LHCN-M2 (cell line): Measurements from ENCODE around the gene GPATCH1. TPM values are rescaled to one million over a fixed set of nuclear protein-coding genes. Genes with fewer than 3 reads are reported as not detected.
A peak's percentile ranks its signal among the peaks of the same experiment; 100 is the strongest.

Experiments used
- DNase-seq: peaks from one replicate; pipeline ENCODE4 v3.0.0-alpha.2; 2012; ENCODE audit warnings: low read depth
- total RNA-seq: library from RNA; depleted of rRNA; stranded (reverse); fragments of >200 nt; gene quantifications from 2 replicates; pipeline ENCODE4 v1.2.3, GENCODE V29; 2014

Gene GPATCH1
- total RNA-seq, 1 experiment from 2014 or later = 4.5 TPM

- DNase-seq = no peak
Observed at GRCh38 chr19:33063753-33064457, 17.1 kb upstream of the GPATCH1 start.

- no peak for DNase-seq
Observed at GRCh38 chr19:33064458-33064791, 16.6 kb upstream of the GPATCH1 start.

GRCh38 chr19:33064792-33065550 is 16.0 kb upstream of the GPATCH1 start, which contains the start of gene RHPN2:
Gene RHPN2, minus strand, starts transcription at chr19:33064888. Its CDS starts 36 bp downstream, at chr19:33064852.
- DNase-seq = peak; percentile 57

DNA sequence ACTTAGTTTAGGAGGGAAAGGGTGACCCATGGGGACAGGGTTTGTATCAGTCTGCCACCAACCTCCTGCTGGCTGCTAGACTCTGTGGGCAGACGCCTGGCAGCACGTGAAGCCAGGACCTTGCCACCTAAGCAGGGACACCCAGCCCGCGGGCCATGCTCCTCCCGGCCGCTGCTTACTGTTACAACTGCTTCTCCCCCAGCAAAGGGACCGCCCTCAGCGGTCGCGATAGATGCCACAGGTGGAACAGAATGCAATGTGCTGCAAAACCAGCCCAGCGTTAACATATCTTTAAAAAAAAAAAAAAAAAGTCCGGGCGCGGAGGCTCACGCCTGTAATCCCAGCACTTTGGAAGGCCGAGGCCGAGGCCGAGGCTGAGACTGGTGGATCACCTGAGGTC is 14.4 kb upstream of the GPATCH1 start:
- DNase-seq = no peak

GRCh38 chr19:33067121-33067520 is 13.9 kb upstream of the GPATCH1 start:
- DNase-seq = no peak

- DNase-seq = no peak
Observed at GRCh38 chr19:33071887-33072286, 9.1 kb upstream of the GPATCH1 start.

GRCh38 chr19:33075519-33075918 is 5.5 kb upstream of the GPATCH1 start:
- DNase-seq = no peak

DNA sequence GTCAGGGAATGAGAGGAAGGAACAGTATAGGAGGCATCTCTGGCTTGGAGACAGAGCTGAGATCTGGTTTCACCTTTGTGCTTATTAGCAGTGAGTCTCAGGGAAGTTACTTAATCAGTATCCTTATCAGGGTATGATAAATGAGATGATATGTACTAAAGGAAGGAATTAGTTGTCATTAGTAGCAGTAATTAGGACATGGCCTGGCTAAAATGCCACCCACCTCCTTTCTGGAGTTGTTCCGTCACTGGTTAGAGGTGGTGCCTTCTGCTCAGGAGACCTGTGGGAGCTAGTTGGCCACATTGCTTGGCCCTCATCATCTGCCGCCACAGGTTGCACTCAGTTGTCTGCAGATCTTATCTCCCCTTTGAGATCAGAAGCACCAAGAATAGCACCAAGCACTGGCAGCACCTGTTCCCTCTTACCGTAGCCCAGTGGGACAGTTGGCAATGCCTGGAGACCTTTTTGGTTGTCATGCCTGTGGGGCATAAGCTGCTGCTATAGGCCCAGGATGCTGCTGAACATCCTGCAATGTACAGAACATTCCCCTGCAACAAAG is 4.7 kb downstream of the GPATCH1 start:
- DNase-seq = no peak

GRCh38 chr19:33086955-33087354 is 6.0 kb downstream of the GPATCH1 start:
- no peak for DNase-seq

DNA sequence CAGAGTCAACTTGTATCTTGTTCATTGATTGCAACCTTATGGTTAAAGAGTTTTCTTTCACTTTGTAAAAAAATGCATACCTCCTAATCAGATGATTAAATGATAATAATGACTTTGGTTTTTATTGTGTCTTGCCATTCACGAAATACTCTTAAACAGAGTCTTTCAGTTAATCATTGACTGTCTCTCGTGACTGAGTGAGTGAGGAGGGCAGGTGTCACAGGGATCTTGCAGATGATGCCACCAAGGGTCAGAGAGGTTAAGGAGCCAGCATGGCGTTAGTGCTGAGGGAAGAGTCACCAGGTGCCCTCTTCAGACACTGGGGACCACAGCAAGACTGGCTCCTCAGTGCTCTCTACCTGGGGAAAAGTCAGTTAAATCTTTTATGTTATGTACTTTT is 8.0 kb downstream of the GPATCH1 start:
- no peak for DNase-seq

DNA sequence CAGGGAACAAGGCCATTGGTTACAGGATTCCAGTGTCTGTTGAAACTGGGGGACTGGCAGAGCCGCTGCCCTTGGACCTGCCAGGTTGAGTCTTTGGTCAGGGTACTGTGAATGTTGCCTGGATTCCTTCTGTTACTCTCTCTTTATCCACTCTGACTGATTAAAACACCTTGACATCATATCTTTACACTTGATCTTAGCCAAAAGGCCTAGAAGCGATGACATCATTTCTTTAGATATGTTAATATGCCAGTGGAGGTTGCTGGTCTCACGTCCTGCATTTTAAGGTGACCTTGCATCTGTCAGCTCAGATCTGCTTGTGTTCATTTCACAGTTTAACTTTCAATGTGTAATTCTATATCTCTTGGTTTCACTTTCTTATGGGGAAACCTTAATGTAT is 9.2 kb downstream of the GPATCH1 start:
- no peak for DNase-seq

DNA sequence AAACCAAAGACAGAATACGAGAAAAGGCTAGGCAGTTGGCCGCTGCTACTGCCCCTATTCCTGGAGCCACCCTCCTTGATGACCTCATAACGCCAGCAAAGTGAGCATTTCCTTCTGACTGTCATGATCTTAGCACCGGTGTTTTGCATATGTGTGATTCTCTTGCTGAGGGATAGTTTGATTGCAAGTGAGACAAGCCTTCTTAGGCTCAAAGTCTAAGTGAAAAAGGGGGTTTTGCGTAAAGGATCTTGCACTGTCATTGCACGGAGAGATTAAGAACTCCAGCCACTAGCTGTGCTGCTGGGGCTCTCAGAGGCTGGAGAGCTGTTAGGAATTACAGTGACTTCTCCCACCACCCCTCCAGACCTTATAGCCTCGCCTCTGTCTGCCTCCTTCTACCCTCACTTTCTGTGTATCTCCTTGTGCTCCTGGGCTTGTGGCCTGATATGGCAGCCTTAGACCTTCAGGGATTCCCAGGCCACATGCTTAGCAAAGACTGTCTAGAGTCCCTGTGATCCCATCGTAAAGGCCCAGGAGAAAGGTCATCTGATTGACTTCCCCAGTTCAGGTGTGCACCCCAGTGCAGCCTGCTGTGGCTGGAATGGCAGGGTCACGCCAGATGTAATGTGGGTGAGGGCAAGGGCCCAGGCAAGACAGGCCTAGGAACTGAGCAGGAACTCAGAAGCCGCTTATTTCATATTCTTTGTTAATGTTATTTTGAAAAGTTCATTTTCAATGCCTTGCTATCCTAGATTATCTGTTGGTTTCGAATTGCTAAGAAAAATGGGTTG is 12.6 kb downstream of the GPATCH1 start:
- DNase-seq = no peak

DNA sequence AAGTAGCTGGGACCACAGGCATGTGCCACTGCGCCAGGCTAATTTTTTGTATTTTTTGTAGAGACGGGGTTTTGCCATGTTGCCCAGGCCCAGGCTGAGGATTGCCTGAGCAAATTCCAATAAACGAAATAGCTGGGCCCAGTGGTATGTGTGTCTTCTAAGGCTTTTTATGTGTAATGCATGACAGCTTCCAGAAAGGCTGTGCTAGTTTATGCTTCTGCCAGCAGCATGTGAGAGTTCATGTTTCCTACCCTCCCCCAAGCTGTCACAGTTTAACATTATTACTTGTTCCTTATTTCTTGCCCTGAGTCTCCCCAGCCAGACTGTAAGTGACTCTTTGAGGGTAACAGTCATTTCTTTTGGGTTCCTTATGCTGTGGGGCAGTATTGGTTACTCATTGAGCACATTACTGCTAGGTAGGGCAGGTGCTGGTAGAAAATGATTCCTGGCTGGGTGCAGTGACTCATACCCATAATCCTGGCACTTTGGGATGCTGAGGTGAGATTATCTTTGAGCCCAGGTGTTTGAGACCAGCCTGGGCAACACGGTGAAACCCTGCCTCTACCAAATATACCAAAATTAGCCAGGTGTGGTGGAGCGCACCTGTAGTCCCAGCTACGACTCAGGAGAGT is 13.6 kb downstream of the GPATCH1 start:
- no peak for DNase-seq

DNA sequence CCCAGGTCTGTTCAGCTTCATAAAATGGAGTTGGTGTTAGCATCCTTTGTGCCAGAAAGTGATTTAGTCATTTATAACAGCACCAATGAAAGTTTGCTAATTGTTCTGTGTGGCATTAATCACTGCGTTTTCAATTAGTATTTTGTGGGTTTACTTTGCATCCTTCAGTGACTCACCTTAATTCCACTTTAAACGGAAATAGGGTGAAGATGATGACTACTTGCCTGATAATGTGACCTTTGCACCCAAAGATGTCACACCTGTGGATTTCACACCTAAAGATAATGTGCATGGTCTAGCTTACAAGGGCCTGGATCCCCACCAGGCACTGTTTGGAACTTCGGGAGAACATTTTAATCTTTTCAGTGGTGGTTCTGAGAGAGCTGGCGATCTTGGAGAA is 15.0 kb downstream of the GPATCH1 start:
- DNase-seq = no peak

- DNase-seq = no peak
Observed at GRCh38 chr19:33098055-33098534, 17.1 kb downstream of the GPATCH1 start.

- DNase-seq = no peak
Observed at GRCh38 chr19:33100894-33101644, 20.1 kb downstream of the GPATCH1 start.

DNA sequence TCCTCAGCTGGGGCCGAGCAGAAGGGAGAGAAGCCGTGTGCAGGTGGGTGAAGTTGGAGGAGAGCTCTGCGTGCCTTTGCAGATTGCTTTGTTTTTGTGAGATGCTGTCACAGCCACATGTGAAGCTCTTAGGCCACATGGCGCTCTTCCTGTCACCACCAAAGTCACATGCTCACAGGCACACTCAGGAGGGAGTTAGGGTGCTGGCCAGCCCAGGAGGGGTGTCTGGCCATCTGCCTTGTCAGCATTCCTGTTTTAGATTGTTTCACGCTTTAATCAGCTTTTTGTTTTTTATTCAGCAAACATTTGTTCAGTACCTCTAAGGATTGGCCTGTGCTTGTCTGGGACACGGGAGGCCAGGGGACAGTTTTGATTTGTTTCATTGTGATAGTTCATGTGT is 21.9 kb downstream of the GPATCH1 start:
- DNase-seq = no peak

DNA sequence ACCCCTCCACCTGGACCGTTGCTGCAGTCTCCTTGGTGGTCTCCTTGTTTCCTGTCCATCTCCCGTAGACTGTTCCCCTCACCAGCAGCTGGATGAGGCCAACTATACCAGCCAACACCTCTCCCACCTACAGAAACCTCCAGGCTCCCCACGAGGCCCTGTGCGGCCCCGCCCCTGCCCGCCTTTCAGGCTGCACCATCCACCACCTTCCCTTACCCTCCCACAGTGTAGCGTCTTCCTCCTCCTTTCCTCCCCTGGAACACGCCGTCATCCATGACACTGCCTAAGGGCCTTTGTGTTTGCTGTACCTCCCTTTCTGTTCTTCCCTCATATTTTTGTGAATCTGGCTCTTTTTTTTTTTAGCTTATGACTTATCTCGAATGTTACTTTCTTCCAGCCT is 27.2 kb downstream of the GPATCH1 start:
- DNase-seq = no peak

- peak; percentile 3 for DNase-seq
Observed at GRCh38 chr19:33110137-33110910, 29.3 kb downstream of the GPATCH1 start.

GRCh38 chr19:33111587-33111986 is 30.6 kb downstream of the GPATCH1 start:
- no peak for DNase-seq
